ENCODE results near the gene TP53I11. TPM values are rescaled to one million over a fixed set of nuclear protein-coding genes. Genes with fewer than 3 reads are reported as not detected.

TP53I11 gene
- total RNA-seq, 2 experiments from 2014 or later = 0.73 to 0.81 TPM

- Mint-ChIP-seq H3K4me1 (no peaks in the 10 kb centered on the region), H3K36me3 (ENCODE audit: low read depth) (no peaks in the 10 kb centered on the region), H3K27me3 (no peaks in the 10 kb centered on the region), H3K4me3 (no peak overlapping the region), H3K27ac (no peak overlapping the region), H3K9me3 (no peaks in the 10 kb centered on the region)
- ChIA-PET POLR2A (no interaction called here), CTCF (no interaction called here)
- no peak for DNase-seq
Measured at GRCh38 chr11:44923806-44924205, 26.9 kb downstream of the TP53I11 start.

GRCh38 chr11:44923115-44923514, 27.6 kb downstream of the TP53I11 start:
- H3K4me3 Mint-ChIP-seq = no peak overlapping the region
- no peaks in the 10 kb centered on the region for H3K36me3 Mint-ChIP-seq (ENCODE audit: low read depth)
- DNase-seq = no peak
- no peaks in the 10 kb centered on the region for H3K4me1 Mint-ChIP-seq
- ChIA-PET CTCF (no interaction called here), POLR2A (no interaction called here)
- no peak overlapping the region for H3K27ac Mint-ChIP-seq
- no peaks in the 10 kb centered on the region for H3K27me3 Mint-ChIP-seq
- no peaks in the 10 kb centered on the region for H3K9me3 Mint-ChIP-seq

- Mint-ChIP-seq H3K4me1 (no peaks in the 10 kb centered on the region), H3K27me3 (no peaks in the 10 kb centered on the region), H3K4me3 (no peak overlapping the region), H3K36me3 (ENCODE audit: low read depth) (no peaks in the 10 kb centered on the region), H3K27ac (no peak overlapping the region), H3K9me3 (no peaks in the 10 kb centered on the region)
- ChIA-PET CTCF (interaction anchor here (0.8 to 1.1 kb wide), 2 partner anchors 8 to 11 kb away, joined by 3 read pairs; no protein-coding TSS in a partner anchor), POLR2A (no interaction called here)
- no peak for DNase-seq
Measured at GRCh38 chr11:44920451-44920850, 30.2 kb downstream of the TP53I11 start.

- Mint-ChIP-seq H3K4me1 (no peaks in the 10 kb centered on the region), H3K4me3 (no peak overlapping the region), H3K9me3 (no peaks in the 10 kb centered on the region), H3K27me3 (no peaks in the 10 kb centered on the region), H3K36me3 (ENCODE audit: low read depth) (no peaks in the 10 kb centered on the region), H3K27ac (no peak overlapping the region)
- CTCF ChIA-PET = no interaction called here
- DNase-seq = no peak
- POLR2A ChIA-PET = no interaction called here
Measured at GRCh38 chr11:44917741-44918140, 32.9 kb downstream of the TP53I11 start.

- H3K27me3 Mint-ChIP-seq = no peaks in the 10 kb centered on the region
- H3K9me3 Mint-ChIP-seq = no peaks in the 10 kb centered on the region
- ChIA-PET POLR2A (no interaction called here), CTCF (no interaction called here)
- H3K36me3 Mint-ChIP-seq (ENCODE audit: low read depth) = no peaks in the 10 kb centered on the region
- H3K27ac Mint-ChIP-seq = no peak overlapping the region
- no peak for DNase-seq
- no peak overlapping the region for H3K4me3 Mint-ChIP-seq
- no peaks in the 10 kb centered on the region for H3K4me1 Mint-ChIP-seq
Measured at GRCh38 chr11:44916801-44917385, 33.8 kb downstream of the TP53I11 start.

- POLR2A ChIA-PET = no interaction called here
- CTCF ChIA-PET = no interaction called here
- Mint-ChIP-seq H3K4me3 (no peak overlapping the region), H3K9me3 (no peaks in the 10 kb centered on the region), H3K27me3 (no peaks in the 10 kb centered on the region), H3K27ac (no peak overlapping the region), H3K4me1 (no peaks in the 10 kb centered on the region), H3K36me3 (ENCODE audit: low read depth) (no peaks in the 10 kb centered on the region)
- no peak for DNase-seq
Measured at GRCh38 chr11:44916331-44916730, 34.4 kb downstream of the TP53I11 start.

- Mint-ChIP-seq H3K4me3 (no peak overlapping the region), H3K27ac (no peak overlapping the region), H3K4me1 (peaks cover 4% of the 10 kb centered on the region), H3K36me3 (ENCODE audit: low read depth) (no peaks in the 10 kb centered on the region), H3K27me3 (no peaks in the 10 kb centered on the region), H3K9me3 (no peaks in the 10 kb centered on the region)
- ChIA-PET POLR2A (no interaction called here), CTCF (no interaction called here)
- no peak for DNase-seq
Measured at GRCh38 chr11:44915621-44916020, 35.1 kb downstream of the TP53I11 start.

- peaks cover 4% of the 10 kb centered on the region for H3K4me1 Mint-ChIP-seq
- ChIA-PET POLR2A (no interaction called here), CTCF (no interaction called here)
- no peaks in the 10 kb centered on the region for H3K9me3 Mint-ChIP-seq
- no peak overlapping the region for H3K4me3 Mint-ChIP-seq
- no peak for DNase-seq
- no peaks in the 10 kb centered on the region for H3K27me3 Mint-ChIP-seq
- H3K36me3 Mint-ChIP-seq (ENCODE audit: low read depth) = no peaks in the 10 kb centered on the region
- H3K27ac Mint-ChIP-seq = no peak overlapping the region
Measured at GRCh38 chr11:44915004-44915403, 35.7 kb downstream of the TP53I11 start.

- Mint-ChIP-seq H3K27me3 (no peaks in the 10 kb centered on the region), H3K4me3 (no peak overlapping the region), H3K36me3 (ENCODE audit: low read depth) (no peaks in the 10 kb centered on the region), H3K4me1 (peaks cover 4% of the 10 kb centered on the region), H3K9me3 (no peaks in the 10 kb centered on the region), H3K27ac (no peak overlapping the region)
- ChIA-PET CTCF (interaction anchor here (0.6 kb wide), 1 partner anchor 114 kb away, joined by 3 read pairs; no protein-coding TSS in a partner anchor), POLR2A (no interaction called here)
- DNase-seq = no peak
Measured at GRCh38 chr11:44914105-44914504, 36.6 kb downstream of the TP53I11 start.

- no peak for DNase-seq
- ChIA-PET CTCF (no interaction called here), POLR2A (no interaction called here)
- no peak overlapping the region for H3K27ac Mint-ChIP-seq
- no peaks in the 10 kb centered on the region for H3K27me3 Mint-ChIP-seq
- no peaks in the 10 kb centered on the region for H3K36me3 Mint-ChIP-seq (ENCODE audit: low read depth)
- H3K4me3 Mint-ChIP-seq = no peak overlapping the region
- H3K4me1 Mint-ChIP-seq = peaks cover 4% of the 10 kb centered on the region
- no peaks in the 10 kb centered on the region for H3K9me3 Mint-ChIP-seq
Measured at GRCh38 chr11:44913502-44913901, 37.2 kb downstream of the TP53I11 start.

GRCh38 chr11:44912270-44912987, 38.3 kb downstream of the TP53I11 start:
- Mint-ChIP-seq H3K36me3 (ENCODE audit: low read depth) (no peaks in the 10 kb centered on the region), H3K27ac (no peak overlapping the region), H3K4me1 (peaks cover 4% of the 10 kb centered on the region), H3K9me3 (no peaks in the 10 kb centered on the region), H3K4me3 (no peak overlapping the region), H3K27me3 (no peaks in the 10 kb centered on the region)
- CTCF ChIA-PET = interaction anchor here (0.5 to 2.2 kb wide), 11 partner anchors 11 to 356 kb away, joined by 3 to 17 read pairs (median 11); no protein-coding TSS in a partner anchor
- no peak for DNase-seq
- POLR2A ChIA-PET = no interaction called here

GRCh38 chr11:44911029-44911814, 39.5 kb downstream of the TP53I11 start:
- Mint-ChIP-seq H3K9me3 (no peaks in the 10 kb centered on the region), H3K36me3 (ENCODE audit: low read depth) (no peaks in the 10 kb centered on the region), H3K27ac (no peak overlapping the region), H3K4me1 (peaks cover 4% of the 10 kb centered on the region), H3K27me3 (no peaks in the 10 kb centered on the region), H3K4me3 (no peak overlapping the region)
- CTCF ChIA-PET = interaction anchor here (0.6 to 2.2 kb wide), 43 partner anchors 10 to 388 kb away, joined by 3 to 17 read pairs (median 4); no protein-coding TSS in a partner anchor
- POLR2A ChIA-PET = interaction anchor here (1.1 to 1.6 kb wide), 2 partner anchors 14 to 49 kb away, joined by 3 read pairs; no protein-coding TSS in a partner anchor
- DNase-seq = peak; percentile 84

GRCh38 chr11:44910591-44910990, 40.1 kb downstream of the TP53I11 start:
- CTCF ChIA-PET = interaction anchor here (0.7 to 2.2 kb wide), 28 partner anchors 9 to 354 kb away, joined by 3 to 17 read pairs (median 5); no protein-coding TSS in a partner anchor
- POLR2A ChIA-PET = interaction anchor here (1.1 to 1.6 kb wide), 2 partner anchors 13 to 48 kb away, joined by 3 read pairs; no protein-coding TSS in a partner anchor
- H3K36me3 Mint-ChIP-seq (ENCODE audit: low read depth) = no peaks in the 10 kb centered on the region
- no peak overlapping the region for H3K4me3 Mint-ChIP-seq
- no peaks in the 10 kb centered on the region for H3K9me3 Mint-ChIP-seq
- no peak for DNase-seq
- no peaks in the 10 kb centered on the region for H3K27me3 Mint-ChIP-seq
- H3K4me1 Mint-ChIP-seq = peaks cover 4% of the 10 kb centered on the region
- H3K27ac Mint-ChIP-seq = no peak overlapping the region
